Measurements from ENCODE around the gene CLDN6. TPM values are rescaled to one million over a fixed set of nuclear protein-coding genes. Genes with fewer than 3 reads are reported as not detected.
A peak's percentile ranks its signal among the peaks of the same experiment; 100 is the strongest.

CLDN6 gene
- total RNA-seq, 2 experiments from 2014 or later: not detected

DNA sequence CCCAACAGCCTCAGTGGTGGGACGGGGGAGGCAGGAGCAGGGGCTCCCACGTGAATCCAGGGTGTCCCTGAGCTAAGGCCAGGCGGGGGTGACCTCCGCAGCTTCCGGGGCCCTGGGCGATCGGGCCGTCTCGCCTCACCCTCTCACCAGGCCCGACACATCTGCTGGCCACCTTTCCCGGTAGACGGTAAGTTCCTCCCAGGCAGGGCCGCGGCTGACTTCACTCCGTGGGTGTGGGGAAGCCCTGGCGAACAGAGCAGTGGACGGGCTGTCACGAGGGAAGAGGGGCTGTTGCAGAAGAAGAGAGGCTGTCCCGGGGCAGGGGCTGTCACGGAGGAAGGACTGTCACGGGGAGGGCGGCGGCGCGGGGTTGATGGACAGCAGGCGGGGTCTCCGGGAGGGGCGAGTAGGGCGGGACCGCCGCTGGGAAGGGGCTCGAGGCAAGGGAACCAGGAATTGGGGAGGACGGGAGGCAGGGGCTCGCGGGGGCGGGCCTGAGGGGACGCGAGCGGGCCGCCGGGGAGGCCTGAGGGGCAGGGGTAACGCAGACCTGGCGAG lies 38.2 kb downstream of the CLDN6 start:
- H3K4me3 ChIP-seq (ENCODE audit: low read depth, low read length, poor library complexity, severe bottlenecking): peak overlapping the region; percentile 80
- peak overlapping the region; percentile 67 for H3K27ac ChIP-seq (ENCODE audit: low read depth, low read length, poor library complexity, severe bottlenecking)
- peaks cover 48% of the 10 kb centered on the region for H3K4me1 ChIP-seq (ENCODE audit: insufficient read depth, low read length, poor library complexity, severe bottlenecking)
- BruUV-seq (replicated peaks): no TSS peak
- no peaks in the 10 kb centered on the region for H4K20me1 ChIP-seq (ENCODE audit: insufficient read depth, low read length)
- no peaks in the 10 kb centered on the region for H3K9me2 ChIP-seq (ENCODE audit: insufficient read depth, low read length)
- intact Hi-C loops (cut with micrococcal nuclease; ENCODE audit: unreplicated experiment): loop anchor here (1.0 to 5.0 kb wide), 2 partner anchors 10 to 67 kb away; partner anchors contain the start of genes FLYWCH1 and PAQR4
- ChIA-PET CTCF (ENCODE audit: unreplicated experiment) (no interaction called here), POLR2A (no interaction called here)
- peak overlapping the region; percentile 10; the same call in 1 of the 2 replicates for H2AFZ ChIP-seq (ENCODE audit: low read length)
- peaks cover 48% of the 10 kb centered on the region for H3K36me3 ChIP-seq (ENCODE audit: insufficient read depth, low read length)
- peaks cover 27% of the 10 kb centered on the region; the same call in 1 of the 2 replicates for H3K79me2 ChIP-seq (ENCODE audit: insufficient read depth, low read depth, low read length)
- peak overlapping the region; percentile 77 for H3K4me2 ChIP-seq (ENCODE audit: low read length)
- DNase-seq (ENCODE audit: low spot score): peak; percentile 42
- no peak for TF ChIP-seq EZH2phosphoT487 (IDR thresholded peaks at IDR 0.05; ENCODE audit: borderline replicate concordance, low read depth, low read length)
- TF ChIP-seq, protein P1, sequence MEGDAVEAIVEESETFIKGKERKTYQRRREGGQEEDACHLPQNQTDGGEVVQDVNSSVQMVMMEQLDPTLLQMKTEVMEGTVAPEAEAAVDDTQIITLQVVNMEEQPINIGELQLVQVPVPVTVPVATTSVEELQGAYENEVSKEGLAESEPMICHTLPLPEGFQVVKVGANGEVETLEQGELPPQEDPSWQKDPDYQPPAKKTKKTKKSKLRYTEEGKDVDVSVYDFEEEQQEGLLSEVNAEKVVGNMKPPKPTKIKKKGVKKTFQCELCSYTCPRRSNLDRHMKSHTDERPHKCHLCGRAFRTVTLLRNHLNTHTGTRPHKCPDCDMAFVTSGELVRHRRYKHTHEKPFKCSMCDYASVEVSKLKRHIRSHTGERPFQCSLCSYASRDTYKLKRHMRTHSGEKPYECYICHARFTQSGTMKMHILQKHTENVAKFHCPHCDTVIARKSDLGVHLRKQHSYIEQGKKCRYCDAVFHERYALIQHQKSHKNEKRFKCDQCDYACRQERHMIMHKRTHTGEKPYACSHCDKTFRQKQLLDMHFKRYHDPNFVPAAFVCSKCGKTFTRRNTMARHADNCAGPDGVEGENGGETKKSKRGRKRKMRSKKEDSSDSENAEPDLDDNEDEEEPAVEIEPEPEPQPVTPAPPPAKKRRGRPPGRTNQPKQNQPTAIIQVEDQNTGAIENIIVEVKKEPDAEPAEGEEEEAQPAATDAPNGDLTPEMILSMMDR (conservative IDR thresholded peaks at IDR 0.05; ENCODE audit: low read length): no peak
- H3K9me3 ChIP-seq (ENCODE audit: low read length): no peaks in the 10 kb centered on the region

GRCh38 chr16:2977440-2977839 lies 40.5 kb downstream of the CLDN6 start:
- intact Hi-C loops (cut with micrococcal nuclease; ENCODE audit: unreplicated experiment): no loop called here
- Histone ChIP-seq H3K4me1 (ENCODE audit: insufficient read depth, low read length, poor library complexity, severe bottlenecking) (peaks cover 34% of the 10 kb centered on the region), H3K4me2 (ENCODE audit: low read length) (peak overlapping the region; percentile 41), H3K4me3 (ENCODE audit: low read depth, low read length, poor library complexity, severe bottlenecking) (no peak overlapping the region), H3K36me3 (ENCODE audit: insufficient read depth, low read length) (peaks cover 71% of the 10 kb centered on the region), H3K9me2 (ENCODE audit: insufficient read depth, low read length) (no peaks in the 10 kb centered on the region), H3K79me2 (ENCODE audit: insufficient read depth, low read depth, low read length) (peaks cover 27% of the 10 kb centered on the region; the same call in 1 of the 2 replicates), H3K27ac (ENCODE audit: low read depth, low read length, poor library complexity, severe bottlenecking) (no peak overlapping the region), H3K9me3 (ENCODE audit: low read length) (no peaks in the 10 kb centered on the region), H4K20me1 (ENCODE audit: insufficient read depth, low read length) (no peaks in the 10 kb centered on the region), H2AFZ (ENCODE audit: low read length) (no peak overlapping the region)
- DNase-seq (ENCODE audit: low spot score): no peak
- ChIA-PET POLR2A (interaction anchor here (0.6 kb wide), 1 partner anchor 14 kb away, joined by 3 read pairs; no protein-coding TSS in a partner anchor), CTCF (ENCODE audit: unreplicated experiment) (no interaction called here)
- no TSS peak for BruUV-seq (replicated peaks)
- TF ChIP-seq, protein P1 (conservative IDR thresholded peaks at IDR 0.05; ENCODE audit: low read length): no peak
- TF ChIP-seq EZH2phosphoT487 (IDR thresholded peaks at IDR 0.05; ENCODE audit: borderline replicate concordance, low read depth, low read length): no peak

DNA sequence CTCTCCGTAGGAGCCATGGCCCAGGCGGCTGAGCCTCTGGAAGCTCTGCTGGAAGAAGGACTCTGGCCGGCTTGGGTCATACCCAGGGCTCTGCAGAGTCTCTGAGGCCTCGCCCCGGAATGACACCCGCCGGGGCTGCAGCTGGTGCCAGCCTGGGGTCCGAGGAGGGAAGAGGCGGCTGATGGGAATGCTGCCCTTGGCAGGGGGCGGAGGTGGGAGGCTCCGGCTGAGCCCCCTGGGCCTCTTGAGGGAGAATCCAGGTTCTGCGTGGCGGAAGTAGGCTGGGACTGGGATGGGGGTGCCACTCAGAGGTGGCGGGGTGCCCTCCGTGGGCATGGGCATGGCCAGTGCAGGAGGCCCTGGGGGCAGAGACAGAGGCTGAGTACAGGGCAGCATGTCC lies 41.3 kb downstream of the CLDN6 start:
- H4K20me1 ChIP-seq (ENCODE audit: insufficient read depth, low read length): no peaks in the 10 kb centered on the region
- POLR2A ChIA-PET: no interaction called here
- no peak for DNase-seq (ENCODE audit: low spot score)
- peaks cover 34% of the 10 kb centered on the region for H3K4me1 ChIP-seq (ENCODE audit: insufficient read depth, low read length, poor library complexity, severe bottlenecking)
- no peak overlapping the region for H3K27ac ChIP-seq (ENCODE audit: low read depth, low read length, poor library complexity, severe bottlenecking)
- BruUV-seq (replicated peaks): no TSS peak
- peaks cover 27% of the 10 kb centered on the region; the same call in 1 of the 2 replicates for H3K79me2 ChIP-seq (ENCODE audit: insufficient read depth, low read depth, low read length)
- H3K9me3 ChIP-seq (ENCODE audit: low read length): no peaks in the 10 kb centered on the region
- H3K9me2 ChIP-seq (ENCODE audit: insufficient read depth, low read length): no peaks in the 10 kb centered on the region
- no peak overlapping the region for H3K4me2 ChIP-seq (ENCODE audit: low read length)
- no peak overlapping the region for H2AFZ ChIP-seq (ENCODE audit: low read length)
- peaks cover 78% of the 10 kb centered on the region for H3K36me3 ChIP-seq (ENCODE audit: insufficient read depth, low read length)
- CTCF ChIA-PET (ENCODE audit: unreplicated experiment): no interaction called here
- H3K4me3 ChIP-seq (ENCODE audit: low read depth, low read length, poor library complexity, severe bottlenecking): no peak overlapping the region
- TF ChIP-seq, protein P1 (conservative IDR thresholded peaks at IDR 0.05; ENCODE audit: low read length): no peak
- TF ChIP-seq EZH2phosphoT487 (IDR thresholded peaks at IDR 0.05; ENCODE audit: borderline replicate concordance, low read depth, low read length): no peak
- intact Hi-C loops (cut with micrococcal nuclease; ENCODE audit: unreplicated experiment): no loop called here
